Measurements from ENCODE around the gene ZNF586.

ZNF586 gene

DNA sequence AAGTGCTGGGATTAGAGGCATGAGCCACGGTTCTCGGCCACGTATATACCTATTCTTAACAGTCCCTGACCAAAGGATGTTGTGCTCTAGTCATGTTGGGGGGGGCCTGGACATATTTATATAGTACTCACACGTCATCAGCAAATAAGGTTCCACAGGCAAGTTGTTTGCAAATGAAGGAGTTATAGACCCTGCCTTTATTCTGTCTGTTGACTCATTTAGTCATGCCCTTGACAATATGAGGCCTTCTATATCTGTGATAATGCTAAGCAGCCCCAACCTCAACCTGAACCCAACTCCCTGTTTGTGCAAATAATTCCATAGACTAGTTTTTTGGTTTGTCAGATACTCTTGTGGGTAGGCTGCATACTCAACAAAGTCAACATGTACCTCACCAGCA is 8.9 kb downstream of the ZNF586 start:
- no peak for TF ChIP-seq SIN3A (IDR thresholded peaks at IDR 0.05; ENCODE audit: borderline replicate concordance, insufficient read depth, low read length)
- TF ChIP-seq POLR2AphosphoS5 (IDR thresholded peaks at IDR 0.05; ENCODE audit: low read depth, low read length): no peak
- TF ChIP-seq, protein P1, sequence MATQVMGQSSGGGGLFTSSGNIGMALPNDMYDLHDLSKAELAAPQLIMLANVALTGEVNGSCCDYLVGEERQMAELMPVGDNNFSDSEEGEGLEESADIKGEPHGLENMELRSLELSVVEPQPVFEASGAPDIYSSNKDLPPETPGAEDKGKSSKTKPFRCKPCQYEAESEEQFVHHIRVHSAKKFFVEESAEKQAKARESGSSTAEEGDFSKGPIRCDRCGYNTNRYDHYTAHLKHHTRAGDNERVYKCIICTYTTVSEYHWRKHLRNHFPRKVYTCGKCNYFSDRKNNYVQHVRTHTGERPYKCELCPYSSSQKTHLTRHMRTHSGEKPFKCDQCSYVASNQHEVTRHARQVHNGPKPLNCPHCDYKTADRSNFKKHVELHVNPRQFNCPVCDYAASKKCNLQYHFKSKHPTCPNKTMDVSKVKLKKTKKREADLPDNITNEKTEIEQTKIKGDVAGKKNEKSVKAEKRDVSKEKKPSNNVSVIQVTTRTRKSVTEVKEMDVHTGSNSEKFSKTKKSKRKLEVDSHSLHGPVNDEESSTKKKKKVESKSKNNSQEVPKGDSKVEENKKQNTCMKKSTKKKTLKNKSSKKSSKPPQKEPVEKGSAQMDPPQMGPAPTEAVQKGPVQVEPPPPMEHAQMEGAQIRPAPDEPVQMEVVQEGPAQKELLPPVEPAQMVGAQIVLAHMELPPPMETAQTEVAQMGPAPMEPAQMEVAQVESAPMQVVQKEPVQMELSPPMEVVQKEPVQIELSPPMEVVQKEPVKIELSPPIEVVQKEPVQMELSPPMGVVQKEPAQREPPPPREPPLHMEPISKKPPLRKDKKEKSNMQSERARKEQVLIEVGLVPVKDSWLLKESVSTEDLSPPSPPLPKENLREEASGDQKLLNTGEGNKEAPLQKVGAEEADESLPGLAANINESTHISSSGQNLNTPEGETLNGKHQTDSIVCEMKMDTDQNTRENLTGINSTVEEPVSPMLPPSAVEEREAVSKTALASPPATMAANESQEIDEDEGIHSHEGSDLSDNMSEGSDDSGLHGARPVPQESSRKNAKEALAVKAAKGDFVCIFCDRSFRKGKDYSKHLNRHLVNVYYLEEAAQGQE (IDR thresholded peaks at IDR 0.05; ENCODE audit: insufficient read depth in 1 of 2, low read depth in 2 of 2, low read length in 2 of 2): no peak
- no peak for TF ChIP-seq TAF1 (IDR thresholded peaks at IDR 0.05; ENCODE audit: borderline replicate concordance, insufficient read depth, low read length)
- TF ChIP-seq FOXP2 (optimal IDR thresholded peaks at IDR 0.05; ENCODE audit: borderline replicate concordance, extremely low read depth, extremely low read length, insufficient read depth): no peak

DNA sequence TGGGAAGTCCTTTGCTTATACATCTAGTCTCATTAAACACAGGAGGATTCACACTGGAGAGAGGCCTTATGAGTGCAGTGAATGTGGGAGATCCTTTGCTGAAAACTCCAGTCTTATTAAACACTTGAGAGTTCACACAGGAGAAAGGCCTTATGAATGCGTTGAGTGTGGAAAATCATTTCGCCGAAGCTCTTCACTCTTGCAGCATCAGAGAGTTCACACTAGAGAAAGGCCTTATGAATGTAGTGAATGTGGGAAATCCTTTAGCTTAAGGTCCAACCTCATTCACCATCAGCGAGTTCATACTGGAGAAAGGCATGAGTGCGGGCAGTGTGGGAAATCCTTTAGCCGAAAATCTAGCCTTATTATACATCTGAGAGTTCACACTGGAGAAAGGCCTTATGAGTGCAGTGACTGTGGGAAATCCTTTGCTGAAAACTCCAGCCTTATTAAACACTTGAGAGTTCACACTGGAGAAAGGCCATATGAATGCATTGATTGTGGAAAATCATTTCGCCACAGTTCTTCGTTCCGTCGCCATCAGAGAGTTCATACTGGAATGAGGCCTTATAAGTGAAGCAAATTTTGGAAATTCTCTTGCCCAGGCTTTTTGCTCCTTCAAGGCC is 9.9 kb downstream of the ZNF586 start:
- TF ChIP-seq POLR2AphosphoS5 (IDR thresholded peaks at IDR 0.05; ENCODE audit: low read depth, low read length) (no peak), TAF1 (IDR thresholded peaks at IDR 0.05; ENCODE audit: borderline replicate concordance, insufficient read depth, low read length) (no peak), SIN3A (IDR thresholded peaks at IDR 0.05; ENCODE audit: borderline replicate concordance, insufficient read depth, low read length) (no peak), FOXP2 (optimal IDR thresholded peaks at IDR 0.05; ENCODE audit: borderline replicate concordance, extremely low read depth, extremely low read length, insufficient read depth) (no peak)
- TF ChIP-seq, protein P1 (IDR thresholded peaks at IDR 0.05; ENCODE audit: insufficient read depth in 1 of 2, low read depth in 2 of 2, low read length in 2 of 2): no peak

DNA sequence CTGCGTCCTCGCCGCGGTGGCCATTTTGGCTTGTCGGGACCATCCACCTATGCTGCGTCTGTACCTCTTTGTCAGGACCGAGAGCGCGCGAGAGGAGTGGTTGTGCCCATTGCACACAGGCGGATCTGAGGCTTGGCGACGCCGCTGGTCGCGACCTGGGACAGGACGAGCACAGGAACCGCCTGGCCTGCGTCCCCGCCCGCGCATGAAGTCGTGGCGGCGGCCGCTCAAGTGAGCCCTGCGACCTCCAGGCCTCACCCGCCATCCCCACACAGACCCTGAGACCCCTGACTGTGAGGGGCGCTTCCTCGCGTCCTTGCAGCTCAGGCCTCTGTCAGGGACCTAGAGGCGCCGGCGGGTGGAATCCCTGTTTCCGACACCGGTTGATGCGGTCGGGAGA is 16.8 kb downstream of the ZNF586 start:
- TF ChIP-seq POLR2AphosphoS5 (IDR thresholded peaks at IDR 0.05; ENCODE audit: low read depth, low read length) (no peak), SIN3A (IDR thresholded peaks at IDR 0.05; ENCODE audit: borderline replicate concordance, insufficient read depth, low read length) (no peak), FOXP2 (optimal IDR thresholded peaks at IDR 0.05; ENCODE audit: borderline replicate concordance, extremely low read depth, extremely low read length, insufficient read depth) (no peak), TAF1 (IDR thresholded peaks at IDR 0.05; ENCODE audit: borderline replicate concordance, insufficient read depth, low read length) (no peak)
- TF ChIP-seq, protein P1 (IDR thresholded peaks at IDR 0.05; ENCODE audit: insufficient read depth in 1 of 2, low read depth in 2 of 2, low read length in 2 of 2): no peak

DNA sequence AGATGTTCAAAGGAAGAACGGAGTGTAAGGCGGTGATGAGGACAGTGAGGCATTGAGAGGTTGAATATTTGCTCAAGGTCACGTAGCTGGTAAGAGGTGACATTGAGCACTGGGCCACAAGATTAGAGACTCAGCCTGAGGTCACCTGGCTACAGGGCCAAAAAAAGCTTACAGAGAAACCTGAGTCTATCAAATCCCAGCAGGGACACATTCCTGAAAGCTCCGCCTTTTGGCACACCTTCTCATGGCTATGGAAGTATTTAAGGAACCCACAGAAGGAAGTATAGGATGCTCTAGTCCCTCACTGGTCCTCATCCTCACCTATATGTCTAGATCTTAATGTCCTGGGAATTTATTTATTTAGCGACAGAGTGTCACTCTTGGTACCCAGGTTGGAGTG is 17.4 kb downstream of the ZNF586 start:
- TF ChIP-seq FOXP2 (optimal IDR thresholded peaks at IDR 0.05; ENCODE audit: borderline replicate concordance, extremely low read depth, extremely low read length, insufficient read depth) (no peak), TAF1 (IDR thresholded peaks at IDR 0.05; ENCODE audit: borderline replicate concordance, insufficient read depth, low read length) (no peak), SIN3A (IDR thresholded peaks at IDR 0.05; ENCODE audit: borderline replicate concordance, insufficient read depth, low read length) (no peak), POLR2AphosphoS5 (IDR thresholded peaks at IDR 0.05; ENCODE audit: low read depth, low read length) (no peak)
- TF ChIP-seq, protein P1 (IDR thresholded peaks at IDR 0.05; ENCODE audit: insufficient read depth in 1 of 2, low read depth in 2 of 2, low read length in 2 of 2): no peak
